Panc1 (cell line): ENCODE data around the gene FCHSD1. TPM values are rescaled to one million over a fixed set of nuclear protein-coding genes. Genes with fewer than 3 reads are reported as not detected.

Experiments
- ATAC-seq: fragments of 200-7000 bp; cut with Tn5 transposase; 2 replicates; pipeline ENCODE4 v1.9.1; 2020; ENCODE audit warnings: mild to moderate bottlenecking, moderate library complexity
- BruUV-seq: library from RNA; stranded (reverse); fragments of 400-500 nt; replicated peaks from 2 replicates; lab custom pipeline; 2021; lab: Mats Ljungman, UMichigan
- CTCF ChIA-PET: fragments of 300-600 bp; sonication (Branson Sonifier 250); formaldehyde crosslinking; loops from one replicate; lab custom pipeline; 2022; ENCODE audit warnings: antibody characterized with exemption; lab: Charles Lee
- POLR2A ChIA-PET: fragments of 300-600 bp; sonication (Branson Sonifier 250); formaldehyde crosslinking; loops from one replicate; lab custom pipeline; 2022; ENCODE audit warnings: antibody characterized with exemption; lab: Charles Lee
- DNase-seq: peaks from one replicate; pipeline ENCODE4 v3.0.0-alpha.2; 2010; ENCODE audit warnings: low read depth, low spot score
- H3K27ac ChIP-seq: 2 replicates; pipeline ENCODE4 v1.5.1; 2011; ENCODE audit warnings: mild to moderate bottlenecking, low read length, inconsistent platforms
- H3K27me3 ChIP-seq: fragments of 200-500 bp; sonication (Bioruptor generic); 2 replicates; pipeline ENCODE4 v1.6.0; 2014; ENCODE audit warnings: low read length, inconsistent platforms; ENCODE audit not compliant: control insufficient read depth, insufficient read depth
- H3K36me3 ChIP-seq: fragments of 200-500 bp; sonication (Bioruptor generic); 2 replicates; pipeline ENCODE4 v1.5.1; 2014; ENCODE audit warnings: inconsistent platforms, mild to moderate bottlenecking, low read length, moderate library complexity; ENCODE audit not compliant: control insufficient read depth, insufficient read depth
- H3K4me1 ChIP-seq: 2 replicates; pipeline ENCODE4 v1.5.1; 2011; ENCODE audit warnings: inconsistent platforms, mild to moderate bottlenecking, low read length, moderate library complexity; ENCODE audit not compliant: control insufficient read depth, insufficient read depth
- H3K4me3 ChIP-seq, 2 experiments: 2 replicates each; pipeline ENCODE4 v1.5.1; 2011 to 2012; ENCODE audit warnings: low read depth in 2 of 2, low read length in 2 of 2, mild to moderate bottlenecking in 2 of 2, inconsistent platforms in 1 of 2, moderate library complexity in 1 of 2
- H3K9me3 ChIP-seq: fragments of 200-500 bp; sonication (Bioruptor generic); 2 replicates; pipeline ENCODE4 v1.5.1; 2014; ENCODE audit warnings: low read depth, mild to moderate bottlenecking, inconsistent platforms, low read length, moderate library complexity; ENCODE audit not compliant: control insufficient read depth, insufficient read depth
- CTCF ChIP-seq: fragments of 450-650 bp; IDR thresholded peaks from 2 replicates; pipeline ENCODE4 v1.5.1; 2017; ENCODE audit warnings: mild to moderate bottlenecking
- POLR2AphosphoS5 ChIP-seq: IDR thresholded peaks from 2 replicates; pipeline ENCODE4 v1.6.1; 2012; ENCODE audit warnings: mild to moderate bottlenecking, low read depth, low read length, moderate library complexity
- REST ChIP-seq, 2 experiments: IDR thresholded peaks; 2 replicates each; pipeline ENCODE4 v1.6.1; 2011 to 2012; ENCODE audit warnings: low read depth in 2 of 2, control low read depth in 1 of 2, low read length in 1 of 2, mild to moderate bottlenecking in 1 of 2, moderate library complexity in 1 of 2; ENCODE audit not compliant: insufficient read depth in 1 of 2
- SIN3A ChIP-seq: IDR thresholded peaks from 2 replicates; pipeline ENCODE4 v1.6.1; 2012; ENCODE audit warnings: low read depth, mild to moderate bottlenecking, low read length, moderate library complexity, borderline replicate concordance; ENCODE audit not compliant: insufficient read depth
- TCF7L2 ChIP-seq: IDR thresholded peaks from 2 replicates; pipeline ENCODE4 v1.6.1; 2011; ENCODE audit warnings: mild to moderate bottlenecking, low read depth, low read length, inconsistent platforms
- in situ Hi-C: cut with HindIII; loops from 2 replicates; pipeline ENCODE4 v1.10.0; 2016; ENCODE audit warnings: low sequenced_read_pairs, low pct_unique_long_range_greater_than_20kb
- intact Hi-C: fragments of 100-400 bp; cut with micrococcal nuclease; formaldehyde crosslinking; loops from one replicate; pipeline ENCODE4 v1.10.0; 2022; ENCODE audit not compliant: unreplicated experiment
- total RNA-seq: library from RNA; stranded (reverse); gene quantifications from one replicate; pipeline ENCODE4 v1.2.1, GENCODE V29; 2021; ENCODE audit not compliant: unreplicated experiment

FCHSD1 gene
- total RNA-seq, 1 experiment from 2014 or later = 32.8 TPM

- intact Hi-C loops = no loop called here
- ATAC-seq (no peak), DNase-seq (no peak)
- BruUV-seq = no TSS peak
- Histone ChIP-seq H3K9me3 (no peaks in the 10 kb centered on the region), H3K4me1 (peaks cover 23% of the 10 kb centered on the region), H3K27me3 (no peaks in the 10 kb centered on the region), H3K4me3 (no peak overlapping the region), H3K36me3 (no peaks in the 10 kb centered on the region), H3K27ac (no peak overlapping the region)
- in situ Hi-C loops = no loop called here
- TF ChIP-seq REST (IDR thresholded peaks at IDR 0.05; ENCODE audit: insufficient read depth in 1 of 2, low read depth in 2 of 2, low read length in 1 of 2) (no peak), POLR2AphosphoS5 (no peak), CTCF (no peak), TCF7L2 (no peak), SIN3A (no peak)
- CTCF ChIA-PET = no interaction called here
- POLR2A ChIA-PET = interaction anchor here (0.6 kb wide), 1 partner anchor 40 kb away, joined by 4 read pairs; no protein-coding TSS in a partner anchor
These were observed 48.6 kb downstream of the FCHSD1 start for GRCh38 chr5:141602606-141603005.

- in situ Hi-C loops = no loop called here
- Histone ChIP-seq H3K27me3 (no peaks in the 10 kb centered on the region), H3K36me3 (no peaks in the 10 kb centered on the region), H3K4me1 (peaks cover 10% of the 10 kb centered on the region; the same call in 1 of the 2 replicates), H3K4me3 (no peak overlapping the region), H3K27ac (no peak overlapping the region; the same call in 1 of the 2 replicates), H3K9me3 (no peaks in the 10 kb centered on the region)
- intact Hi-C loops = no loop called here
- DNase-seq (no peak), ATAC-seq (no peak)
- TF ChIP-seq SIN3A (no peak), REST (IDR thresholded peaks at IDR 0.05; ENCODE audit: insufficient read depth in 1 of 2, low read depth in 2 of 2, low read length in 1 of 2) (no peak), TCF7L2 (no peak), POLR2AphosphoS5 (no peak), CTCF (no peak)
- ChIA-PET CTCF (no interaction called here), POLR2A (no interaction called here)
- BruUV-seq = no TSS peak
These were observed 52.5 kb downstream of the FCHSD1 start for GRCh38 chr5:141598391-141599345.
